G401 (cell line): ENCODE results near the gene ATAD5. TPM values are rescaled to one million over a fixed set of nuclear protein-coding genes. Genes with fewer than 3 reads are reported as not detected.
"Not testable (repeated sequence)": the region's sequence is repeated elsewhere in the genome, so short reads cannot be mapped to it uniquely, and the experiment has no call there.

Experiments
- DNase-seq: peaks from one replicate; pipeline ENCODE4 v3.0.0-alpha.2; 2015; ENCODE audit warnings: low spot score
- in situ Hi-C: cut with HindIII; loops from 2 replicates; pipeline ENCODE4 v1.10.0; 2016; ENCODE audit warnings: low sequenced_read_pairs, mixed read lengths
- total RNA-seq: library from RNA; depleted of rRNA; stranded (reverse); fragments of >200 nt; shearing (Covaris generic); gene quantifications from 2 replicates; pipeline ENCODE4 v1.2.3, GENCODE V29; 2014; rRNA removed

The ATAD5 gene
- total RNA-seq: 3.8 and 11.2 TPM in 2 replicates

DNA sequence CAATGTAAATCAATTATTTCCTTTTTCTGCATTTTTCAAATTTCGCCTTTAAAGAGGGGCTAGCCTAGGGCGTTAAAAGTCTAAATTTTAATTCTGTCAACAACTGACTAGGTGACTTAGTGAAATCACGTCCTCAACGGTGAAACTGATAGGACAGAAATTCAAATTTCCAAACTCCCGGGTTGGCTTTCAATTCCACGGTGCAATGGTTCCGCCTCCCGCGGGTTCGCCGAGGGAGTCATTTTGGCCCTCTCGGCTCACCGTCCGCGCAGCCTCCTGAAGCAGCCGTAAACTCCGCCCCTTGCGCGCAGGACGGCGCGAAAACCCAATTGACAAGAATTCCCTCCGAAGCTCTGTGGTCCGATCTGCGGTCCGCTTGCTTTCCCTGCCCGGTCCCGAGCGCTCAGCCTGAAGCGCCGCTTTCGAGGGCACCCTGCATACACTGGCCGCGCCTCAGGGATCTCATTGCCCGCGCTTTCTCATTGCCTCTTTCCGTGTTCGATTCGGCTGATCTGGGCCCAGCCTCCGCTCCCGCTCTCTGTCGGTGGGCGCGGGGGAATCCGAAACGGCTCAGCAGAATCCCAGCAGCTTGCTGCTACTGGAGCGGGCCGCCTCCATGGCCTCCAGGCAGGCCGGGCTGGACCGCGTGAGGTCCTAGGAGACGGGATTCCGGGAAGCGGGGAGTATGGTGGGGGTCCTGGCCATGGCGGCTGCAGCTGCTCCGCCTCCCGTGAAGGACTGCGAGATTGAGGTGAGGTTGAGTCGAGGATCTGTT lies at the start of gene ATAD5:
Gene ATAD5, plus strand, starts transcription at position 304 of the 775 bp plus-strand sequence. Its CDS starts 382 bp downstream, at position 686.
- in situ Hi-C loops: no loop called here
- DNase-seq: peak; percentile 90

- no peak for DNase-seq
- in situ Hi-C loops: no loop called here
Observed at GRCh38 chr17:30782206-30782605, 49.6 kb upstream of the ATAD5 start.

DNA sequence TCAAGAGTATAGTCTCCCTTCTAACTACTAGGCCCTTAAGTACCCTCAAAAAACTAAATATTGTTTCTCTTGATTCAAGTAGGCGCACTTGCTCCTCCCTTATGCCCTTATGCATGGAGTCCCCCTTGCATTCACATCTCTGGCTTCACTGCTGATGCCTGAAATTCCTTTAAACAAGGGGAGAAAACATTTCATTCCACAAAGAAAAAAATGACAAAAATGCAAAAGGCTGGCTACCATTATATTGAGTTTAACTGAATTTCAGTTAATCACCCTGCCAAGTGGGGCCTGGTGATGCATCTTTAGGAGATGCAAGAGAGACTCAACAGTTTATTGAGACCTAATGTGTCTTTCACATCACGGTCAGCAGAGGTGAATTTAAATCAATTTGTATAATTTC lies 42.8 kb upstream of the ATAD5 start:
- in situ Hi-C loops: no loop called here

DNA sequence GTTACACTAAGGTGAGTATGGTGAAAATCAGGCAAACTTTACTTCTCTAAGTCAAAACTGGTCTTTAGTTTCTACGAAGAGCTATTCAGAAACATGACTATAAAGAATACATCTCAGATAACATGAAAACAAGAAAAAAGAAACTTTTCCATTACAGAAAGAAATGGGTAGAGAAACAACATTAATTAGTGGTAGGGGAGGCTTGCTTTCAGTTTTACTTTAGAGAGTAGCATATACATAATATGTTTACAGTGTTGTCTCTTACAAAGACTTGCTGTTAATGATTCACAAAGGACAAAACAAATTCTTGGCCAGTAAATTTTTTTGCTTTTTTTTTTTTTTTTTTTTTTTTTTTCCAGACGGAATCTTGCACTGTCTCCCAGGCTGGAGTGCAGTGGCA lies 41.5 kb upstream of the ATAD5 start:
- DNase-seq: no peak
- in situ Hi-C loops: no loop called here

More for the DNA sequence above, 42.8 kb upstream of the ATAD5 start:
- DNase-seq: no peak

- DNase-seq: no peak
- in situ Hi-C loops: no loop called here
Observed at GRCh38 chr17:30793282-30793977, 38.3 kb upstream of the ATAD5 start.

GRCh38 chr17:30794372-30794771 lies 37.4 kb upstream of the ATAD5 start:
- DNase-seq: no peak
- in situ Hi-C loops: no loop called here

DNA sequence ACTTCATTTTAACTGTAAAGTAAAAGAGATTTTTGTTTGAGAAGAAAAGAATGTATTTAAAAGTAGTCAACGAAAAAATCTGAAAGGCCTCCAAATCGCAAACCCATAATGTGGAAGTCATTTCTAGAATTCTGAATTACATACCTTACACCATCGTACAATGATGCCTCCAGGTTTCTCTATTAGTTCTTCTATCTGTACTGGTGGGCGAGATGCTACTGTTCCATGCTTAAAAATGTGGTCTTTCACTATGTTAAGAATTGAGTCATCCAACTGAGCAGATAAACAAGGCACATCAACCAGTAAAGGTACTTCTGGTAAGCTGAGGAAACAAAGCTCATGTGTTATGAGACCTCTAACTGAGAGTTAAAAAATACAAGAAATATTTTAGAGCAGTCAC lies 35.8 kb upstream of the ATAD5 start:
- in situ Hi-C loops: no loop called here
- DNase-seq: no peak

GRCh38 chr17:30801671-30802070 lies 30.1 kb upstream of the ATAD5 start:
- DNase-seq: no peak
- in situ Hi-C loops: no loop called here

GRCh38 chr17:30805944-30806456 lies 25.8 kb upstream of the ATAD5 start:
- in situ Hi-C loops: no loop called here
- DNase-seq: no peak

GRCh38 chr17:30807896-30808295 lies 23.9 kb upstream of the ATAD5 start:
- in situ Hi-C loops: no loop called here
- DNase-seq: no peak

DNA sequence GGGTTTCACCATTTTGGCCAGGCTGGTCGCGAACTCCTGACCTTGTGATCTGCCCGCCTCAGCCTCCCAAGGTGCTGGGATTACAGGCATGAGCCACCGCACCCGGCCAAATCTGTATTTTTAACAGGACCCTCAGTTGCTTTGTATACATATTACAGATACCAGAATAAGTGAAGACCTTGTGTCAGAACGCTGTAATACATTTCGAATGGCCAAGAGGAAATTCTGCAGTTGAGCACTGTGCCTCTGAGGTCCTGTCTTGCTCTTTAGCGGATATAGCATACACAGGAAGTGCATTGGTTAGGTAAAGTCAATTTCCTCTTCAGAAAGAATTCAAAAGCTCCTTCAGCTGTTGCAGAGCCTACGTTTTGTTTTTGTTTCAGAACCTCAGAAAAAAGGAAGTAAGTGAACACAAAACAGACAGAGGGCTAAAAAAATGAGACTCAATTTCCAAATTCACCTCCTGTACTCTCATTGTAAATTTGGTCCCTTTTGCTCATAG lies 22.9 kb upstream of the ATAD5 start:
- in situ Hi-C loops: no loop called here
- DNase-seq: no peak

DNA sequence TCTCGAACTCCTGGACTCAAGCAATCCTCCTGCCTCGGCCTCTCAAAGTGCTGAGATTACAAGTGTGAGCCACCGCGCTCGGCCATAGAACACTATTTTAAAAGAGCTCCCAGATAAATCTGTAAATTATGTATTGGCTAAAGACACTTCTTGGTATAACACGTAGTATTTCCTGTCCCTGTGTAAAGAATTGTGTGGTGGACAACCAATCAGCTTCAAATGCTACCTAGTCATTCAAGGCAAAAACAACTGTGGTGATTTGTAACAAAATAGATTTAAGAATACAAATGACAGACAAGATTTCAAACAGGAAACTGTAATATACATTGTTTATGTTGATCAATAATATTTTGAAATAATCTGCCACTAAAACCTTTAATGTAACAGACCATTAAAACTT lies 21.9 kb upstream of the ATAD5 start:
- DNase-seq: no peak
- in situ Hi-C loops: no loop called here

DNA sequence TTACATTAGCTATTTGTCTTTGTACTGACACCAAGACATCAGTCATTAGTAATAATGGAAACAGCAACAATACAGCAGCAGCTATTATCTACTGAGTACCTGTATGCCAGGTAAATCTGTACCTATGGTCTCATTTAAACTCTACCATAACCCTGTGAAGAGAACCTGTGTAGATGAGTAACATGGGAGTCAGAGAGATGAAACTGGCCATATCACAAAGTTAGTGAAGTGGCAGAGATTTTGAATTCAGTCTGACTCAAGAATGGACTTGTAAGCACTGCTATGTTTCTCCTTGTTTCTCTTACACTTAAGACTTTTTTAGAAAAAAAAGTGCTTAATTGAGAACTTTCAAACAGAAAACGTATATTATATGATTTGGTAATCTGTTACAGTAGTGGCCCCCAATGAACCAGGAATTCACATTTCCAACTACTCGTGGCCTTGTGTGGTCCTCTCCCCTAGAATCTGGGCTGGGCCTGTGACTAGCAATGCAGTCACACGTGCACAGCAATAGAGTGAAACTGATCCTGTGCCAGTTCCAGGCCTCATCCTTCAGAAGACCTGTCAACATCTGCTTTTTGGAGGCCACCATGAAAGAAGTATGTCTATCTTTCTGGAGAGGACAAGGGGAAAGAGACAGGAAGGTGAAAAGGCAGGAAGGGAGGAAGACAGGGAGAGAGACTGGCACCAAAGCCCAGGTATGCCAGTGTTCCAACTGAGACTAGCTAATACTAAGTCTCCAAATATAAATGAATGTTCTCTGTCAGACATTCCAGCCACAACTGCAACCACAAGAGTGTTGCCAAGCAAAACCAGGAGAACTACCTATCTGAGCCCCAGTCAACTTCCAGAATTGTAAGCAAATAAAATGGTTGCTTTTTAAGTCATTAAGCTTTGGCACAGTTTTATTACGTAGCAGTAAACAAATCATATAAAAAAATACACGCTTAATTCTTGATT lies 19.3 kb upstream of the ATAD5 start:
- in situ Hi-C loops: no loop called here
- no peak for DNase-seq

DNA sequence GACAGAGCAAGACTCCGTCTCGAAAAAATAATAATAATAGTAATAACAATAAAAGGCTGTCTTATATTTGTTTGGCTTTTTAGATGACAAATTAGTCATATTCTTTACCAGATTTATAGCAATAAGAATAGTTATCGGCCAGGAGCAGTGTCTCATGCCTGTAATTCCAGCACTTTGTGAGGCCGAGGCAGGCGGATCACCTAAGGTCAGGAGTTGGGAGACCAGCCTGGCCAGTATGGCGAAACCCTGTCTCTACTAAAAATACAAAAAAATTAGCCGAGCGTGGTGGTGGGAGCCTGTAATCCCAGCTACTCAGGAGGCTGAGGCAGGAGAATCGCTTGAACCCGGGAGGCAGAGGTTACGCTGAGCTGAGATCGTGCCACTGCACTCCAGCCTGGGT lies 17.5 kb upstream of the ATAD5 start:
- in situ Hi-C loops, DNase-seq: not testable (repeated sequence)

DNA sequence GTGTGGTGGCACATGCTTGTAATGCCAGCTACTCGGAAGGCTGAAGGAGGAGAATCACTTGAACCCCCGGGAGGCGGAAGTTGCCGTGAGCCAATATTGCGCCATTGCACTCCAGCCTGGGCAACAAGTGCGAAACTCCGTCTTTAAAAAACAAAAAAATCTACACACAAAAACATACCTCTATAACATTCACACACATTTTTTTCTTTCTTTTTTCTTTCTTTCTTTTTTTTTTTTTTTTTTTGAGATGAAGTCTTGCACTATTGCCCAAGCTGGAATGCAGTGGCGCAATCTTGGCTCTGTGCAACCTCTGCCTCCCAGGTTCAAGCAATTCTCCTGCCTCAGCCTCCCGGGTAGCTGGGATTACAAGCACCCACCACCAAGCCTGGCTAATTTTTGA lies 16.9 kb upstream of the ATAD5 start:
- DNase-seq, in situ Hi-C loops: not testable (repeated sequence)

DNA sequence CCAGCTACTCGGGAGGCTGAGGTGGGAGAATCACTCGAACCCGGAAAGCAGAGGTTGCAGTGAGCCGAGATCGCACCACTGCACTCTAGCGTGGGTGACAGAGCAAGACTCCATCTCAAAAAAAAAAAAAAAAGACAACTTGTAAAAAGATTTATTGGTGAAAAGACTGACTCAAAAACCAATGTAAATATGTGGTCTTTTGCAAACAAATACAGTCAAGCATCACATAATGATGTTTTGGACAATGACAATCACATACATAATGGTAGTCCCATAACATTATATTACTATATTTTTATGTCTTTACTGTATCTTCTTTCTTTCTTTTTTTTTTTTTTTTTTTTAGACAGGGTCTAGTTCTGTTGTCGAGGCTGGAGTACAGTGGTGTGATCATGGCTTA lies 15.6 kb upstream of the ATAD5 start:
- DNase-seq: no peak
- in situ Hi-C loops: no loop called here

DNA sequence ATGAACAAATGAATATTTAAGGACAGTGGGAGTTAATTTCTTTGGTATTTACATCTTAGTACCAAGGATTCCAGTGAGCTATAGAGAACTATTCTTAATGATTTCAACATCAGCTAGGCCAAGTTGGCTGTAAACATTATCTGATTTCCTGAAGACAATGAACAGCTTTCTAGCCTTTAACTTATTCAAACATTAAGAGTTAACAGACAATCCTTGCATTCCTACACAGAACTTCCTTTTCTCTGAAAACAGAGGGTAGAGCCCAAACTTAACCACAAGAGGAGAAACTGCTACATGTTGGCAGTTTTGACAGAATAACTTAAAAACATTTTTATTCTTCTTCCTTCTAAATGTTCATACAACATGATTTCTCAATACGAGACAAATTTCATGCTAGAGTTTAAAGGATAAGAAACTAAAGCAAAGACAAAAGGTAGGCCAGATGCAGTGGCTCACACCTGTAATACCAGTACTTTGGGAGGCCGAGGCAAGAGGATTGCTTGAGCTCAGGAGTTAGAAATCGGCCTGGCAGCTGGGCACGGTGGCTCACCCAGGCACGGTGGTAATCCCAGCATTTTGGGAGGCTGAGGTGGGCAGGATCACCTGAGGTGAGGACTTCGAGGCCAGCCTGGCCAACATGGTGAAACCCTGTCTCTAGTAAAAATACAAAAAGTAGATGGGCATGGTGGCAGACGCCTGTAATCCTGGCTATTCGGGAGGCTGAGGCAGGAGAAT lies 11.6 kb upstream of the ATAD5 start:
- in situ Hi-C loops: no loop called here
- DNase-seq: no peak

DNA sequence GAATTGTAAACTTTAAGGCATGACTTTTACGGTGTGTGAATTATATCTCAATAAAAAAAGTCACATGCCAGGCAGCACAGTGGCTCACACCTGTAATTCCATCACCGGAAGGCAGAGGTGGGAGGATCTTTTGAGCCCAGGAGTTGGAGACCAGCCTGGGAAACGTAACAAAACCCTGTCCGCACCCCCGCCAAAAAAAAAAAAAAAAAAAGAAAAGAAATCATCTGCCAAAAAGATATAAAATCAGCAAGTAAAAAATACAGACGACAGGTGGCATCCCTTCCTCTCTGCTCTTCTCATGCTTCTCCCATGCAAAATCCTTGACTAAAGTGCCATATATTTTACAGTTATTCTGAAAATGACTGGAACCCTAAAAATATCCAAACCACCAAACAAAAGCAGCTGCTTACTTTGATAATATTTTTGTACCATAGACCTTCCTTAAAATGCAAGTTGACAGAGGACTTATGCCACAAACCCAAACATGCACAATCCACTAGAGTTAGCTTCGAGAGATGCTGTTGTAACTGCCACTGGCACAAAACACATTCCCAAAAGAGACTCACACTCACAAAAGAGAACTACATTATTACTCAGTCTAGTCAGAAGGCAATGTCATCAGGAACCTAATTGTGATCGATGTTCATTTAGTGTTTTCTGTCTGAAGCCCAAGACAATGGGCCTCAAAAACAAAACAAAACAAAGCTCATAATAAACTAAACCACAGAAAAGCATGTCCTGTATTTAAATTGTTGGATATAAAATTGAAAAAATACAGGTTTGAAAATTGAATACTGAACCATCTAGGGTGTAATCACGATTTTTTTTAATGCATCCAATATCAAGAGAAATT lies 9.7 kb upstream of the ATAD5 start:
- in situ Hi-C loops: no loop called here
- DNase-seq: peak; percentile 16
